ENCODE data around the gene CDH23. TPM values are rescaled to one million over a fixed set of nuclear protein-coding genes. Genes with fewer than 3 reads are reported as not detected.

The CDH23 gene
- polyA plus RNA-seq, 1 experiment, result 0.01 TPM

DNA sequence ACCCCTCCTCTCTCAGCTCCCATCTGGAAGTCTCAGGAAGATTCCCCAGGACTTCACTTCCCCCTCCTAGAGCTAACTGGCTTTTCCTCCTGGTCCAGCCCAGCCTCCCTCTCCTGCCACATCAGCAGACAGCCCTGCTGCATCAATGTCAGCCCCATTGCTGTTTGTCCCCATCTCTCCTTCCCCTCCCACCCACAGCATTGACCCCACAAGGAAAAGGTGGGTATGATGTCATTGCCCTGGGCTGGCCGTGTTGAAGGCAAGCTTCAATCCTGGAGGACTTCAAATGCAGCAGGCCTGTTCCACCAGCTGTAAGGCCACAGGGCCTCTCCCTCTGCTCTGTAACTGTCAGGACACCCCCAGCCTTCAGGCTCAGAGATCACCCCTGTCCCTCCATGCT, 256.3 kb downstream of the CDH23 start:
- DNase-seq (ENCODE audit: low read depth, low spot score), result no peak
- POLR2A ChIA-PET, result no interaction called here
- TF ChIP-seq, protein P1, sequence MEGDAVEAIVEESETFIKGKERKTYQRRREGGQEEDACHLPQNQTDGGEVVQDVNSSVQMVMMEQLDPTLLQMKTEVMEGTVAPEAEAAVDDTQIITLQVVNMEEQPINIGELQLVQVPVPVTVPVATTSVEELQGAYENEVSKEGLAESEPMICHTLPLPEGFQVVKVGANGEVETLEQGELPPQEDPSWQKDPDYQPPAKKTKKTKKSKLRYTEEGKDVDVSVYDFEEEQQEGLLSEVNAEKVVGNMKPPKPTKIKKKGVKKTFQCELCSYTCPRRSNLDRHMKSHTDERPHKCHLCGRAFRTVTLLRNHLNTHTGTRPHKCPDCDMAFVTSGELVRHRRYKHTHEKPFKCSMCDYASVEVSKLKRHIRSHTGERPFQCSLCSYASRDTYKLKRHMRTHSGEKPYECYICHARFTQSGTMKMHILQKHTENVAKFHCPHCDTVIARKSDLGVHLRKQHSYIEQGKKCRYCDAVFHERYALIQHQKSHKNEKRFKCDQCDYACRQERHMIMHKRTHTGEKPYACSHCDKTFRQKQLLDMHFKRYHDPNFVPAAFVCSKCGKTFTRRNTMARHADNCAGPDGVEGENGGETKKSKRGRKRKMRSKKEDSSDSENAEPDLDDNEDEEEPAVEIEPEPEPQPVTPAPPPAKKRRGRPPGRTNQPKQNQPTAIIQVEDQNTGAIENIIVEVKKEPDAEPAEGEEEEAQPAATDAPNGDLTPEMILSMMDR (IDR thresholded peaks at IDR 0.05; ENCODE audit: low read depth, low read length), result no peak
- CTCF ChIA-PET, result interaction anchor here (0.6 kb wide), 2 partner anchors 10 to 44 kb away, joined by 4 to 5 read pairs; no protein-coding TSS in a partner anchor
- H3K27ac ChIP-seq (ENCODE audit: low read depth, low read length), result no peak overlapping the region
- H3K9me3 ChIP-seq (ENCODE audit: control insufficient read depth, insufficient read depth, low read length), result no peaks in the 10 kb centered on the region
- peaks cover 36% of the 10 kb centered on the region for H3K27me3 ChIP-seq (ENCODE audit: control insufficient read depth, insufficient read depth, low read length)
- no peak overlapping the region for H3K4me3 ChIP-seq (ENCODE audit: low read depth, low read length)

DNA sequence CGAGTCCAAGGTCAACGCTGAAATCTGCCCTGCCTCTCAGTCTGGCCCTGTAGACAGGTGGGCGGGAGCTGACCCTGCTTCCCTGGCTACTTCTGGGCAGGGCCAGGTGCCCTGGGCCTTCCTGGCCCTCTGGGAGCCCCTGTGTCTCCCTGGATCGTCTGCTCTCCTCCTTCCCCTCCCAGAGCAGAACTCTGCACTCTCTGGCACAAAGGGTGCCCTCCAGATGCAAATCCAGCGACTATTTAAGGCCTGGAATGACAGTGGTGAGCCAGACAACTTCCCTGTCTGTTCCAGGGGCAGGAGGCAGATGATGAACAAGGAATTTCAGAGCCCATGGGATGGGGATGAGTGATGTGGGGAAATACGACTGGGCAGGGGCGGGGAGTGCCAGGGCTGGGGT, 259.5 kb downstream of the CDH23 start:
- Histone ChIP-seq H3K27me3 (ENCODE audit: control insufficient read depth, insufficient read depth, low read length) (peaks cover 39% of the 10 kb centered on the region), H3K9me3 (ENCODE audit: control insufficient read depth, insufficient read depth, low read length) (no peaks in the 10 kb centered on the region), H3K27ac (ENCODE audit: low read depth, low read length) (no peak overlapping the region), H3K4me3 (ENCODE audit: low read depth, low read length) (no peak overlapping the region)
- no peak for DNase-seq (ENCODE audit: low read depth, low spot score)
- TF ChIP-seq, protein P1 (IDR thresholded peaks at IDR 0.05; ENCODE audit: low read depth, low read length), result no peak
- ChIA-PET CTCF (no interaction called here), POLR2A (no interaction called here)

DNA sequence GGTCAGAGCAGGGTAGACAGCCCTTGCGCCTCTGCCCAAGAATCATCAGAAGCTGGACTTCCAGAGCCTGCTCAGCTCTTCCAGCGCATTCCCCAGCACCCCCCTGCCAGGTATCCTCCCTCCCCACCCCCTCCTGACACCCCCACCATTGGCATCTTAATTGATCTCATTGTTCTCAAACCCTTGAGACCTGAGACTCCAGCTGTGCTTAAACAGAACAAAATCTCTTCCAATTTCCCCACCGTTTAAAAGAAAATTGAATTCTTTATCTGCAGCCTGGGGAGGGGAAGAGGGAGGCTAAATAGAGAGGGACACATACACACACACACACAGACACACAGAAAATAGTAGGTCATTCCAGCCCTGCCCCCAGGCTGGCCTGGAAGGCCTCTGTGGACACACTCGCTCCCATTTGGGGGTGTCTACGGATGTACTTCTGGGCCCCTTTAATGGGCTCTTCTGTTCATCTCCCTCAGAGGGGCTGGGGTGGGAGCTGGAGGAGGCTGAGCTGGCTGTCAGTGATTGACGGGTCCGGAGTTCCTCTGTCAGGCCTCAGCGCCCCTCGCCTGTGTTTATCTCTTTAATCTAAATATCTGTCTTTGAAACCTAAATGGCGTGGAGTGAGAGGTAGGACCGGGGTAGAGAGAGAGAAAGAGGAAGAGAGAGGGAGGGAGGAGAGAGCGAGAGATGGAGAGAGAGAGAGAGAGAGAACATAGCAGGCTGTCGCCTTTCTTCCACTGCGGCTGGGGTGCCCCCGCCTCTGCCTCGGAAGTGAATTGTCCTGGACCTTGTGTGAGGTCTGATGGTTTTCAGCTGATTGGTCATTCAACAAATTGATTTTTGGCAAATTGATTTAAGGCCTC, 261.1 kb downstream of the CDH23 start:
- H3K27ac ChIP-seq (ENCODE audit: low read depth, low read length), result no peak overlapping the region
- TF ChIP-seq, protein P1 (IDR thresholded peaks at IDR 0.05; ENCODE audit: low read depth, low read length), result no peak
- no peak for DNase-seq (ENCODE audit: low read depth, low spot score)
- H3K27me3 ChIP-seq (ENCODE audit: control insufficient read depth, insufficient read depth, low read length), result peaks cover 32% of the 10 kb centered on the region
- CTCF ChIA-PET, result interaction anchor here (0.5 kb wide), 1 partner anchor 341 kb away, joined by 6 read pairs; no protein-coding TSS in a partner anchor
- no peaks in the 10 kb centered on the region for H3K9me3 ChIP-seq (ENCODE audit: control insufficient read depth, insufficient read depth, low read length)
- no peak overlapping the region for H3K4me3 ChIP-seq (ENCODE audit: low read depth, low read length)
- POLR2A ChIA-PET, result no interaction called here

DNA sequence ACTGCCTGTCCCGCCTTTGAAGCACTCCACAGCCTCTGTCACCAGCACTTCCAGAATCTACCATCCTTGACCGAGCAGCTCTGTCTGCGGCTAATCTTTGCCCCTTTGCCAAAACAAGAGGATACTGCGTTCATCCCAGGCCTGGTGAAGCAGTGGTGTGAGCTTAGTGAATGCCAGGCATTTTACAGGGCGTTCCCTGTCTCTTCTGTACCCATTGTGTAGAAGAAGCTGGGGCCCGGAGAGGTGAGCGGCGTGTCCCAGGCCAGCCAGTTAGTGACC, 261.7 kb downstream of the CDH23 start:
- no peak overlapping the region for H3K4me3 ChIP-seq (ENCODE audit: low read depth, low read length)
- no peak overlapping the region for H3K27ac ChIP-seq (ENCODE audit: low read depth, low read length)
- H3K9me3 ChIP-seq (ENCODE audit: control insufficient read depth, insufficient read depth, low read length), result no peaks in the 10 kb centered on the region
- DNase-seq (ENCODE audit: low read depth, low spot score), result no peak
- TF ChIP-seq, protein P1 (IDR thresholded peaks at IDR 0.05; ENCODE audit: low read depth, low read length), result no peak
- POLR2A ChIA-PET, result no interaction called here
- CTCF ChIA-PET, result interaction anchor here (0.5 kb wide), 1 partner anchor 341 kb away, joined by 6 read pairs; no protein-coding TSS in a partner anchor
- peaks cover 32% of the 10 kb centered on the region for H3K27me3 ChIP-seq (ENCODE audit: control insufficient read depth, insufficient read depth, low read length)

DNA sequence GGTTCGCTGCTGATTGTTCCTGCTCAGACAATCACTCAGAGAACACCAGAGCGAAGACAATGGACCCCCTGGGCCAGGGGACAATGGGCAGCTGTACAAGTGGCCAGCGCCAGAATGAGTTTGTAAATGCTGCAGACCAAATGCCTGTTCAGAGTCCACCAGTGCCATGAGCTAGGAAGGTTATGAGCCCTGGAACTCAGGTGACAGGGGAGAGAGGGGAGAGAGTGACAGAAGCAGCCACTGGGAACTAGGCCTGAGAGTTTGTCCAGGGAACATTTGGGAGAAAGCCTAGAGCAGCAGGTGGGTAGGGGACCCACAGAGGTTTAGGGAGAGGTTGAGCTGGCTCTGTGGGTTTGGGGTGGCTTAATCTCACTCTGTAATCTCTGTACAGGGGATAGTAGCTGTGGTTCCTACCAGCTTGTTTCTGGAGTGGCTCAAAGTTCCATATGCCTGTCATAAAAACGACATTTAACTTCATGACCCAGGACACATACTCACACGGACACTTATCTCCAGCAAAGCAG, 262.5 kb downstream of the CDH23 start:
- H3K27me3 ChIP-seq (ENCODE audit: control insufficient read depth, insufficient read depth, low read length), result peaks cover 26% of the 10 kb centered on the region
- POLR2A ChIA-PET, result no interaction called here
- DNase-seq (ENCODE audit: low read depth, low spot score), result no peak
- H3K27ac ChIP-seq (ENCODE audit: low read depth, low read length), result no peak overlapping the region
- TF ChIP-seq, protein P1 (IDR thresholded peaks at IDR 0.05; ENCODE audit: low read depth, low read length), result no peak
- no peak overlapping the region for H3K4me3 ChIP-seq (ENCODE audit: low read depth, low read length)
- CTCF ChIA-PET, result interaction anchor here (0.5 to 0.6 kb wide), 2 partner anchors 22 to 123 kb away, joined by 7 to 8 read pairs; no protein-coding TSS in a partner anchor
- H3K9me3 ChIP-seq (ENCODE audit: control insufficient read depth, insufficient read depth, low read length), result no peaks in the 10 kb centered on the region
